CD4-positive, alpha-beta T cell treated with Interleukin-17A for 1 hour (primary cell): ENCODE data around the gene OR51E2.
A peak's percentile ranks its signal among the peaks of the same experiment; 100 is the strongest.
"Not testable (repeated sequence)": the region's sequence is repeated elsewhere in the genome, so short reads cannot be mapped to it uniquely, and the experiment has no call there.

ENCODE experiments used
- DNase-seq: peaks from one replicate; pipeline ENCODE4 v3.0.0-alpha.2; 2020

The OR51E2 gene

DNA sequence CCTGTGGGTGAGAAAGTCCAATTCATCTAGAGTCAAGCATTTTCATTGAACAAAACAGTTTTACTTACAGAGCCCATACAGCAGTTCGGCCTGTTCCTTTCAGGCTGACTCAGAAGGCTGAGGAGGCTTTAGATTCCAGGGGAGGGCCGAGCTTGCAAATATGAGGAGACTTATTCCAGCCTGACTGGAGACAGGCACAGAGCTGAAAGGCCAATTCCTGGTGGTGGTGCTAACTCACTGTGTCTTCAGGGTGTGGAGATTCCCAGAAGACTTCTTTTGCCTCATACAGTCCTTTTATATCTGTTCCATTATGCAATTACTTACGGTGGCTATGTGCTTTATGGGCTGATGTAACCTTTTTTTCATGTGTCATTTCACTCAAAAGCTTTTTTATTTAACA lies at the start of gene OR51E2:
TSS of gene OR51E2 (minus strand) at position 269 of the 400 bp plus-strand sequence. CDS start 15,142 bp downstream, outside the sequence.
- DNase-seq = no peak

GRCh38 chr11:4740735-4741134 lies 43.1 kb upstream of the OR51E2 start:
- DNase-seq = no peak

DNA sequence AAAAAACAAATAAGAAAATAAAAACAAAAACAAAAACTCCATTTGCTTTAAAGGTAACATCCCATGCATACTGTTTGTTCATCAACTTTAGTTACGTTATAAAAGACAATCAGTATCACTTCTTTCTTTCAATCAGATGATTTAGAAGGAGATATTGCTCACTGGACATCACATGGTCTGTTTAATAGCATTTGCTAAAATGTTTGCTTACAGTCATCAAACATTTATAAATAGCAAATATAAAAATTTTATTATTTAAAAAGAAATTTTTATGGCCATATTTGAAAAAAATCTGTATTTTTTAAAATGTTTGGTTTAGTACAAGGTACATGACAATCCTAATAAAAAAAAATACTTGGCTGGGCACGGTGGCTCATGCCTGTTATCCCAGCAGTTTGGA lies 29.5 kb upstream of the OR51E2 start:
- no peak for DNase-seq

DNA sequence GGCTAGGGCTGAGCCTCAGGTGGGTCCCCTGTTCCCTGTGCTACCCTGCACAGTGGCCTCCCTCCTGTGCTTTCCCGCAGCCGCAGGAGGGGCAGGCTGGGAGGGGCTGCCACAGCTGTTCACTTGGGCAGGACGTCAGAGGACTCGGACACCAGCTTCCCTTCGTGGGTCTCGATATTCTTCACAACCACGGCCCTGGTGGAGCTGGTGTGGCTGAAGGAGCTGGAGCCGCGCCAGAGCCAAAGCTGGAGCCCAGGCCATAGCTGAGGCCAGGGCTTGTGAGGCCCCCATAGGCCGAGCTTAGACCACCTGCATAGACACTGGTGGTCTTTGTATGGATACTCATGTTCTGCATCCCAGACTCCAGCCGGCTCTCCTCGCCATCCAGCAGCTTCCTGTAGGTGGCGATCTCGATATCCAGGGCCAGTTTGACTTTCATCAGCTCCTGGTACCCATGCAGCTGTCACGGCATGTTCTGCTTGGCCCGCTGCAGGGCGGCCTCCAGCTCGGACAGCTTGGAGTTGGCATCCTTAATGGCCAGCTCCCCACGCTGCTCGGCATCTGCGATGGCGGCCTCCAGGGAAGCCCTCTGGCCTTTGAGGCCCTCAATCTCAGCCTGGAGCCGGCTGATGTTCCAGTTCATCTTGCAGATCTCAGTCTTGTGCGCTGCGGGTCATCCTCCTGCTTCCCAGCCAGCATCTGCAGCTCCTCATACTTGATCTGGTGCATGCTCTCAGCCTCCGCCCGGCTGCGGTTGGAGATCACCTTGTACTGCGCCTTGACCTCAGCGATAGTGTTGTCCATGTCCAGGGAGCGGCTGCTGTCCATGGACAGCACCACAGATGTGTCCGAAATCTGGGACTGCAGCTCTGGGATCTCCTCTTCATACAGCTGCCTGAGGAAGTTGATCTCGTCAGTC lies 25.2 kb upstream of the OR51E2 start:
- not testable (repeated sequence) for DNase-seq

DNA sequence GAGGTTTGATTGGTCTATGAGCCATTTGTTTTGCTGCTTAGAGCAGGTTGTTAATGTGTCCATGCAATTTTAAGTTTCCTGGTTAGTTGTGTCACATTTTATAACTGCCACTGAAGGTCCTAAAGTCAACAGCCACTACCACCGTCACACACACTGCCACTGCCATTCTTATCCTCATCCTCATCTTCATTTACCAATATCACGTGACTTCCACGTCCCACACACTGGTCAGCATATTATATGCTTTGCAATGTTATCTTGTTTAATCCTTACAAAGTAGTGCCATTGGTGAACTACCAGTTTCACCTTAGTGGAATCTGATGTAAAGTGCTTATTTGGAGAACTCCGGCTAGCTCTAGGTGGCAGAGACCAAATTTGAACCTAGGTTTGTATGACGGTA lies 16.6 kb upstream of the OR51E2 start:
- no peak for DNase-seq

DNA sequence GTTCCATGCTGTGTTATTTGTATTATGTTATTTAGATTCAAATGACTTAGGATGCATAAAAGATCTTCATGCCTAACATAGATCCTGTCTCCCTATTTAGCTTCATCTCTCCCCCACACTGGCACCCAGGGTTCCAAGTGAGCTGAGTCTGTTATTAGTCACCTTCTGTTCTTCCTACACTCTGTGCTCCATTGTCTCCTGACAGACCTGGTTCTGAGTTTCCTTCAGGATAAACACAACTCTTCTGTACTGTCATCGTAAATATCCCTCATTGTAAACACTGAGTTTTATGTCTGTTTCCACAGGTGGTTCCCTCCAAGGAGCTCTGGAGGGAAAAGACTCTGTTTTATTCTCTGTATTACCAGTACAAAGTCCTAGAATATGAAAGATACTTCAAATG lies 15.6 kb upstream of the OR51E2 start:
- no peak for DNase-seq

DNA sequence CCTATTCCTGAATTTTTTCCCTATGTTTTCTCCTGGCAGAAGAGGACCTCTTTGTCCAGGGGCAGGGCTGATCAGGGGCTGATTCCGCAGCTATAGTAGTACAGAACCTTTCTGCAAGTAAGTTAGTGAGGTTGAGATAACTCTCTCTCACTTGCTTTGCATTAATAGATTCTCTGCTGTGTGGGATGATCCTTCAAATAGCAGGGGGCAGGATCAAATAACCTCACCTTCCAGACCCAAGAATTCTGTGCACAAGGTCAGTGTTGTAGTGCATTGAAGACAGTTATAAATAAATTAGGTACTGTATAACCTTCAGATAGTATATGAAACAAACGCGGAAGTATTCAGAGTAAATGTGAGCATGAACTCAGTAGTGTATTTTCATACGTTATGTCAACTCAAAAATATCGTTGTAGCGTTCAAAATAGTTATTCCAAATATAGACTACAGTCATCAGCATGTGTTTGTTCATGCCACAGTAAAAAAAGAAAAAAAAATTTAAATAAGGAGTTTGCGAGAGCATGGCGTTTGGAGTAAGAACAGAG lies 7.2 kb upstream of the OR51E2 start:
- no peak for DNase-seq

GRCh38 chr11:4704054-4704789 lies 6.6 kb upstream of the OR51E2 start, which contains the start of gene MMP26:
Gene MMP26, plus strand, starts transcription at chr11:4704784.
- DNase-seq = no peak

GRCh38 chr11:4700436-4700820 lies 2.8 kb upstream of the OR51E2 start:
- no peak for DNase-seq

DNA sequence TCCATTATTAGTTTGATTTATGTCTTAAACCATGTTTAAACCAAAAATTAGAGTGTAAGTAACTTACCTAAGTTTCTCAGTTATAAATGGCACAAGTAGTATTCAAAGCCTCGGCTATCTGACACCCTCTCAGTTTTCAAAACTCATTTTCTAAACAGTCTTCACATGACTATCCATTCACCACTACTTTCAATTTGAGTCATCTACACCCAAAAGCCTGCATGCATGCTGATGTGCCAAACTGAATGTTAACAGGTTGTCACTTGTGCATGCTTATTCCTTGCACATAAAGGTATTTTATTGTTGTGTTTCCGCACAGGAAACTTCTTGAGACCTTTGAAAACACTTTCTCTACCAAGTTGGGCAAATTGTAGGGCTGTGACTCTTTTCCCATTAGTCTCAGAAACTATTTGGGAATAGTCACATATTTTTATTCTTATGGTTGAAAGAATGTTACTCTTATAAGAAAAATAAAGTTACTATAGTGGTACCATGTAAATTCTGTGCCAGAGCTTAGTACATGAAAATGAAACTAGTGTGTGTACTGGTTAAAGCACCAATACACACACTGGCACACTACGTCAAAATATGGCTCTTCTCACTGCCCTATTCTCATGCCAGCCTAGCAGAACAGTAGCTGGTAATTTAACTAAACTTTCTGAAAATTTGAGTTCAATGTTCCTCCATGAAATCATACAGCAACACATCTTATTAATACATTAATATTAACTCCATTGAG lies 2.2 kb upstream of the OR51E2 start:
- peak; percentile 3 for DNase-seq

- DNase-seq = no peak
Measured at GRCh38 chr11:4695442-4695841, 2.2 kb downstream of the OR51E2 start.

DNA sequence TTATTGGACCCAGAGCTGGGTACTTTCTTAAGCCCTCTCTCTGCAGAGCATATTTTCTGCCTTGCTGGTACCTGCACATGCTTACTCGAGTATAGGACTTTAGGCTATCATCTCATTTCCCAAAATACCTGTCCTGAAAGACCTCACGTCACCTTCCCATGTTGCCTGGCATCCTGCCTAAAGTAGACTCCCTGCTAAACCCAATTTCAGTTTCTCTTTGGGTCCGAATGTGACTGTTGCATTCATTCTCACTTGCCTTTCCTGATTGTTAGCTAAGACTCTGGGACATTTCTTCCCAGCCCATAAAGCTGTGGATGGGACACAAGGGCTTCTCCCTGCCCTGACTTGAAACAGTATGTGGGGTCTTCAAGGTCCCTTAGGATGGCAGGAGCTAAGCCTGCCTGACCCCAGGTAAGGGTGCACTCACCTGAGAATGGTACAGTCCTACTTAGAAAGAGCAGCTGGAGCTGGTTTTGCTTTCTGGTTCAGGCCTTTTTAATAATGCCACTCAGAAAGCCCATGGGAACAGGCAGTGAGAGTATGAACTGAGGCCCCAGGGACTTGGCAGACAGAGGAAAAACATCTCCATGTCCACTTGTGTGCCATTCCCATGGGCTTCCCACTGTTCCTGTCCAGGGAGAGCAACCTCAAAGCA lies 12.9 kb downstream of the OR51E2 start:
- no peak for DNase-seq

GRCh38 chr11:4682623-4683419 lies 14.8 kb downstream of the OR51E2 start:
- DNase-seq = no peak

DNA sequence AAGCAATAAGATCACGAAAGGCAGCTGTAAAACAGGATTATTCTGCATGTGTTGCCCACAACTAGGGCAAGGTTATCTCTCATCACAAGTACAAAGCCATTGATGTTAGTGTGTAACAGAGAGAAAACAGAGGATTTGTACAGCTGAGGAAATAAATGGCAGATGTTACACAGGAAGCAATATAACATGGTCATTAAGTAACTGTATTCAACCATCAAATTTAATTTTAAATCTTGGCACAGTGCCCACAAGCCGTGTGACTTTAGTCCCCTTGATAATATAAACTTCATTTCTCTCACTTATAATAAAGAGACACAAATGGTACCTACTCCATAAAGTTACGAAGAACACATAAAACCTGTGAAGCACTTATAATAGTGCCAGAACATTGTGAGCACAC lies 17.3 kb downstream of the OR51E2 start:
- no peak for DNase-seq

GRCh38 chr11:4677948-4678347 lies 19.7 kb downstream of the OR51E2 start:
- DNase-seq = no peak

- DNase-seq = no peak
Measured at GRCh38 chr11:4673781-4674180, 23.9 kb downstream of the OR51E2 start.

- DNase-seq = no peak
Measured at GRCh38 chr11:4672470-4672869, 25.2 kb downstream of the OR51E2 start.

DNA sequence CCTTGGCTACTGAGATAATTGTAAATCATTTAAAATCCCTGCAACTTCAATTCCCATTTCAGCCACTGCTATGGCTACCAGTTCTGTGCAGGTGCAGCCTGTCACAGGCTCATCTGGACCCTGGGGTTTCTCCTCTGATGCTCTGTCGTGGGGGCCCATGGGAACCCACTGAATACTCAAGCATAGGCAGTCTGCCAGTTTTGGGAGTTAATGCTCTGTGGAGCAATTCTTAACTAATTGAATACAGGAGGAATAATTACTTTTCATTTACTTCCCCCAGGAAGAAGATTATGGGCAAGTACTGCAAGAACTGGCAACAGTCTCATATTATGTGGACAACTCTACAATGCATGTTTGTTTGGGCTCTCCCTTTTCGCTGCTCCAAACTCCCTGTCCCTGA lies 25.9 kb downstream of the OR51E2 start:
- DNase-seq = no peak

- DNase-seq = no peak
Measured at GRCh38 chr11:4665424-4665823, 32.2 kb downstream of the OR51E2 start.

- no peak for DNase-seq
Measured at GRCh38 chr11:4664786-4665185, 32.9 kb downstream of the OR51E2 start.

DNA sequence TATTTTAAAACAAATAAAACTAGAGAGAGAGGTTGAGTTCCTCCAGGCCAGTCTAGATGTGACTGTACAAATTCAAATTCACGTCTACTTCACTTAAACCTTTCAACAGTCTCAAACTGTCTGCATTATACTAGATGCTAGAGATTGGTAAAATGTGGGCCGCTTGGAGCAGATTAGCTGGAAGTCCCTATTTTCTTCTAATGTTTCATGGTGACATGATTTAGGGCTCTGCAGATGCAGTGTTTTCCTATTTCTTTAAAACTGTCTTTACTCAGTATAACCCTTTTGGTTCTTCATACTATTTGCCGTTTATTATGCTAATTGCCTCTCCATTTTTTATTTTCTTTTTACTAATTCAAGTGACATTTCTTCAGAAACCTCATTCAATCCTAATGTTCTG lies 33.5 kb downstream of the OR51E2 start:
- DNase-seq = no peak

GRCh38 chr11:4662876-4663275 lies 34.8 kb downstream of the OR51E2 start:
- DNase-seq = no peak
